Esophagus squamous epithelium (tissue), 4 donors: ENCODE measurements around the gene SF3B2.

Experiments used
- CTCF ChIP-seq, 6 experiments: fragments of 450-650 bp in 4 of 6; fragments of 200-600 bp in 2 of 6; sonication (generic) in 2 of 6; IDR thresholded peaks; one replicate each; pipeline ENCODE4 v1.5.1; 2016 to 2019; ENCODE audit warnings: antibody characterized with exemption in 6 of 6, mild to moderate bottlenecking in 4 of 6, moderate library complexity in 4 of 6
- POLR2A ChIP-seq, 4 donors: fragments of 450-650 bp; IDR thresholded peaks; one replicate each; pipeline ENCODE4 v1.6.1; 2017; ENCODE audit warnings: antibody characterized with exemption in 4 of 4, mild to moderate bottlenecking in 4 of 4, moderate library complexity in 3 of 4

GRCh38 chr11:66046901-66047300 is 5.3 kb upstream of the SF3B2 start:
- TF ChIP-seq POLR2A (IDR thresholded peaks at IDR 0.05) (no peak), CTCF (IDR thresholded peaks at IDR 0.05) (no peak)
